MV-4-11 (cell line): ENCODE measurements around the gene CITED4.

ENCODE experiments used
- DNase-seq: peaks from one replicate; lab custom pipeline; 2025; lab: John Stamatoyannopoulos, UW

CITED4 gene

GRCh38 chr1:40886318-40887011, 24.3 kb upstream of the CITED4 start:
- DNase-seq = no peak

DNA sequence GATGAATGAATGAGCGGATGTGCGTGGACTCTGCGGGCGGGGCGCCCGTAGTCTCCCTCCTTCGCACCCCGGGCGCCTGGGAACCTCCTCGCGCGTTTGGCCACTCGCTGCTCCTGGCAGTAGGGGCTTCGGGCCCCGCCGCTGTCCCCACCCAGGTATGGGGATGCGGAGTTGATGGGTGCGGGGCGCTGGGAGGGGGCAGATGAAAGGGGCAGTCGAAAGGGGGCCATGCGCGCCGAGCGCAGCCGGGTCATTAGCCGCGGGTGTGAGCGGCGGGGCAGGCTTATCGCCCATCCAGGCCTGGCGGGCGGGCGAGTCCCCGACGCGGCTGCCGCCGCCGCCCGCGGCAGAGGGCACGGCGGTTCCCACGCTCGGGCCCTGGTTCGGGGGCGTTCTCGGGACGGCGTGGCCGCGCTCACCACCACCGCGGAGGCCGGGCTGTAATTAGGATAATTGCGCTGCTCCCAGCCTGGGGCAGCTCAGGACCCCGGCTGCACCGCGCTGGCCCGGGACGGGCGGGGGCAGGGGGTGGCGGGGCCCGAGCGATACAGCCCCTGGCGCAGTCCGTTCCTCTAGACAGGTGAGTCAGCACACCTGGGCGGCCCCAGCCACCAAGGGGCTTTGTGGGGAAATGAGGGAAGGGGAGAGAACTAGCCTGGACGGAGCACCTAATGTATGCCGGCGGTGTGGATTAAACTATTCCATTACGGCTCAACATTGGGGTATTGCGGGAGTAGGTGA, 22.1 kb upstream of the CITED4 start:
- DNase-seq = no peak

GRCh38 chr1:40880813-40881549, 18.8 kb upstream of the CITED4 start:
- DNase-seq = no peak

DNA sequence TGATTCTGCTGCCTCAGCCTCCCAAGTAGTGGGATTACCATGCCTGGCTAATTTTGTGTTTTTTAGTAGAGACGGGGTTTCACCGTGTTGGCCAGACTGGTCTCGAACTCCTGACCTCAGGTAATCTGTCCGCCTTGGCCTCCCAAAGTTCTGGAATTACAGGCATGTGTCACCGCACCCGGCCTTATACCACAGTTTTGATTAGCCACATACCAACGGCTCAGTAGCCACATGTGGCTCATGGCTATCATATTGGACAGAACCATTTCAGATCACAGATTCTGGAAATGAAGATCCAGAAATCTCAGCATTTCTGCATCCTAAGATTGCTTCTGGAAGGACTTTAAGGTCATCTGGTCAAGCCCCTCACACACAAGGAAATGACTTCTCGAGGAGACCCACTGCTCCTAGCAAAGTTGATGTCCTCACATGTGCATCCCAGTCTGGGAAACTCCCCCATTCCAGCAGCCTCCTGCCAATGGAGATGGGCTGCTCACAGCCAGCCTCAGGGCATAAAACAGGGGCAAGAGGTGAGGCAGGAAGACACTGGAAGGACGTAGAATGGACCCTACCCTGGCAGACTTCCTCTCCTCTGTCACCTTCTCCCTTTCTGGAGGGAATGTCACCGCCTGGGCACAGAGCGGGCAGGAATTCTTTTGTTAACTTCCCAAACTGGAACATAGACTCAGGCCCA, 17.5 kb upstream of the CITED4 start:
- no peak for DNase-seq

- no peak for DNase-seq
Observed at GRCh38 chr1:40878906-40879305, 16.7 kb upstream of the CITED4 start.

DNA sequence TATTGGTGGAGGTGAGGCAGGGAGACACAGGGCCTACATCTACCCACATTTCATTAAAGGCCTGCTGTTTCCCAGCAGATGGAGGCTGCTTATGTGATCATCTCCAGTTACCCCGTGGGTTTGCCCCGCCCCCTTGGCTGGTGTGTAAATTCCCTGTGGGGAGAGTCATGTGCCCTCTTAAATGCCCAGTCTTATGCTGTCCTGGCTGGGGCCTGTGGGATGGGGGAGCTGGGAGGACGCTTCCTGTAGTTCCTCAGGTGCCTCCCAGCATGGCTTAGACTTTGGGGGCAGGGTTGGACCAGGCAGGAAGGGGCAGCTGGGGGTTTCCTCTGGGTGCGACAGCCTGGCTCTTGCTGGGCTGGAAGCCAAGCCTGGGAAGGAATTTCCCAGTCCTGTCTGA, 15.5 kb upstream of the CITED4 start:
- DNase-seq = peak; percentile 47

DNA sequence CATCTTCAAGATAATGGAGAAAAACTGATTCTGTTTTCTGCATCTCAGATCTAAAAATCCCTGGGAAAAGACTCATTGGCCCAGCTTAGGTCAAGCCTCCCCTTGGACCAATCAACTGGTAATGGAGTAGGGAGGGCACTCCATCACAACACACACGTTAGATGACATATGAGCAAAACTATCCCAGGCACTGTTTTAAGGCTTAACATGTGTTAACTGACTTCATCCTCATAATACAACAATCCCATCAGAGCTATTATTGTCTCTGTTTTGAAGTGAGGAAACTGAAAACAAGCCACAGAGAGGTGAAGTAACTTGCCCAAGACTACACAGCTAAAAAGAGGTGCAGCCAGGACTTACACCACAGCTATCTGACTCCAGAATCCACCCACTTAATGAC, 14.7 kb upstream of the CITED4 start:
- DNase-seq = no peak

GRCh38 chr1:40876436-40876761, 14.2 kb upstream of the CITED4 start:
- no peak for DNase-seq

DNA sequence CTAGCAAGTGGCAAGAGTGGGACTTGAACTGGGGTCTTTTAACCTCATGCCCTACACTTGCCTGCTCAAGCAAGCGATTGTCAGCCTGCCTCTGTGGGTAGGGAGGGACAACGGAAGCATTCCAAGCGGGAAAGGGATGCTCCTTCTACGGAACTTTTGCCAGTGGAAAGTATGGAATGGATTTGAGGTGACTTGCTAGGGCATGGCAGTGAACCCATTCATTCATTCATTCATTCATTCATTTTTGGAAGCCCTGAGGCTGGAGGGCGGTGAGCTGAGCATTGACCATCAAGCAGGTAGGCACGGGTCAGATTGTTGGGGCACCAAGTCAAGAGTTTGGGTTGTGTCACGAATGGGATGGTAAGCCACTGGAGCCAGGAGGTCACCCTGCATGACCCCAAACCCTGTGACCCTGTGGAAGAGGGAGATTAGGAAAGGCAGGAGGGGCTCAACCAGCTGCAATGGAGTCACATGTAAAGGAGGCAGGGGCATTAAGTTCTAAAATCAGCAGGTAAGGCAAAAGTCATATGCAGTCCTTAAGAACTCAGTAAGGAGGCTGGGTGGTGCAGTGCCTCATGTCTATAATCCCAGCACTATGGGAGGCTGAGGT, 11.8 kb upstream of the CITED4 start:
- no peak for DNase-seq

DNA sequence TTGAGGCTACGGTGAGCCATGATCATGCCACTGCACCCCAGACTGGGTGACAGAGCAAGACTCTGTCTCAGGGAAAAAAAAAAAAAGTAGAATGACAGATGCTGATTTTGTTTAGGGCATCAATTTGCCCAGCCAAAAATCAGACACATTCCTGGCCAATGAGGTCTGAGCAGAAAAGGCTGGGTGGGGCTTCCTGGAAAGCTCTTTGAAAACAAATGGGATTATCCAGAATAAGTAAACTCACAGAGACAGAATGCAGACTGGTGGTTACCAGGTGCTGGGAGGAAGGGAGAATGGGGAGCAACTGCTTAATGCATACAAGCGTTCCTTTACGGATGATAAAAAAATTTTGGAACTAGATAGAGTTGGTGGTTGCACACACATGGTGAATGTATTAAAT, 10.1 kb upstream of the CITED4 start:
- no peak for DNase-seq

DNA sequence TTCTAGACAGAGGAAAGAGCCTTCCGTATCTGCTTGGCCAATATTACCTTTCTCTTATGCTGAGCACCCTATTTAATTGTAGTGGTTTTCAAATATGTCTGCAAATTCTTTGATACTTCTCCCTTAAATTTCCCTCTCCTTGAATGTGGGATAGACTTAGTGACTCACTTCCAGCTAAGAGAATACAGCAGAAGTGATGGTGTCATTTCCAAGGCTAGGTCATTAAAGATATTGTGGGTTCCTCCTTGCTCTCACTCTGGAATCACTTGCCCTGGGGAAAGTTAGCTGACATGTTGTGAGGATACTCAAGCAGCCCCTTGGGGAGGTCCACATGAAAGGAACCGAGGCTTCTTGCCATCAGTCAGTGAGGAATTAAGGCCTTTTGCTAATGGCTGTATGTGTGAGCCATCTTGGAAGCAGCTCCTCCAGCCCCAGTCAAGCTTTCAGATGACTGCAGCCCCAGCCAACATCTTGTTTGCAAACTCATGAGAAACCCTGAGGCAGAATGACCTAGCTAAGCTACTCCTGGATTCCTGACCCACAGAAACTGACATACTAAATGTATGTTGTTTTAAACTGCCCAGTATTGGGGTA, 8.1 kb upstream of the CITED4 start:
- no peak for DNase-seq

GRCh38 chr1:40868051-40868723, 6.0 kb upstream of the CITED4 start:
- no peak for DNase-seq

- no peak for DNase-seq
Observed at GRCh38 chr1:40861224-40862003, 749 bp downstream of the CITED4 start.

GRCh38 chr1:40860706-40861223, 1.4 kb downstream of the CITED4 start:
- DNase-seq = peak; percentile 97

DNA sequence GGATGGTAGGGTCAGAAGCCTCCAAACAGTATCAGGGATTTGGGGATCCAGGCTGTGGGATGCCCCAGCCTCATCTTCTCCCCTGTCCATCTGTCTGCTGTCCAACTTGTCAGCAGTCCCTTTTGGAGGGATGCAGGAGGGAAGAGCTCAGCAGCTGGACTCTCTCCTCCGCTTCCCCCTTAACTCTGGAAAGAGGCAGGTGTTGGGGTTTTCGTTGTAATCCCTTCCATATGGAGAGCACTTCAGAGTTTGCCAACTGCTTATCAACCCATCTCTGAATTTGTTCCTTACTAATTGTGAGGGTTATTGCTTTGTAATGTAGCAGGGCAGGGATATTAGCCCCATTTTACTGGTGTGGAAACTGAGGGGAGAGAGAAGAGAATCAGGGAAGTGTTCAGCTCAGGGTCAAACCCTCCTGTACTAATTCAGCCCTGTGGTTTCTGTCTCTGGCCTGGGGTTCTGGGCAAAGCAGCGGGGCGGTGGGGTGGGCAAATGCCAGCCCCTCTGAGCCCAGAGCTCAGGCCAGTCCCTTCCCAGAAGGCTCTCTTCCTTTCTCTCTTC, 3.2 kb downstream of the CITED4 start:
- no peak for DNase-seq

GRCh38 chr1:40857737-40858136, 4.4 kb downstream of the CITED4 start:
- DNase-seq = no peak

- DNase-seq = no peak
Observed at GRCh38 chr1:40856656-40857302, 5.4 kb downstream of the CITED4 start.

DNA sequence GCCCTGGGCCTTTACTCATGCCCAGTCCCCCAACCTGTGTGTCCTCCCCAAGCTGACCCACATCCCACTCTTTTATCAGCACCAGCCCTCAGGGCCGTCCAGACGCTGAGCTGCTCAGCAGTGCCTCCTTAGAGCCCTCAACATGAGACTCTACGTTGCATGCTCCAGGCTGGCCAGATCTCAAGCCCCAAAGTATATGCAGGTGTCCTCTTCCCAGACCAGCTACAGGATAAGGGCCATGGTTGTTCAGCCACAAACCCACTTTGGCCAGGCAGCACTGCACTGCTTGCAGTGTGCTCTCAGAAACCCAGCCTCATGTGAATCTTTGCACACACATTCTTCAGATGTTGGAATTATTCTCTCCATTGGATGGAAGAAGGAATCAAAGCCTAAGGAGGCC, 6.0 kb downstream of the CITED4 start:
- DNase-seq = no peak

- no peak for DNase-seq
Observed at GRCh38 chr1:40855513-40855912, 6.7 kb downstream of the CITED4 start.

DNA sequence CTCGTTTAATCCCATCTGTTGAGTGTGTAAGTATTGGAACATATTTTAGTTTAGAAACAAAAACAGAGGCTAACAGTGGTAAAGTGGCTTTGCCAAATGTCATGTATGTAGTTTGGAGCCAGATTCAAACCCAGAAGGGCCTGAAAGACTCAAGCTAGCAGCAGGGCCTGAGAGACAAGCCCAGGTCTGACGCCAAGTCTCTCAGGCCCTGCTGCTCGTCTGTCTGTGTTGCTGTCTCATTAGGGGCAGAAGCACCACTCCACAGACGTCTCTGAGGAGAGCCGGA, 8.3 kb downstream of the CITED4 start:
- no peak for DNase-seq
